Middle frontal gyrus (tissue), 1 donor: Measurements from ENCODE around the gene SYNDIG1L.

ENCODE experiments used
- DNase-seq: peaks from one replicate; pipeline ENCODE4 v3.0.0-alpha.2; 2015; ENCODE audit warnings: low spot score; ENCODE audit errors: extremely low spot score

The SYNDIG1L gene

DNA sequence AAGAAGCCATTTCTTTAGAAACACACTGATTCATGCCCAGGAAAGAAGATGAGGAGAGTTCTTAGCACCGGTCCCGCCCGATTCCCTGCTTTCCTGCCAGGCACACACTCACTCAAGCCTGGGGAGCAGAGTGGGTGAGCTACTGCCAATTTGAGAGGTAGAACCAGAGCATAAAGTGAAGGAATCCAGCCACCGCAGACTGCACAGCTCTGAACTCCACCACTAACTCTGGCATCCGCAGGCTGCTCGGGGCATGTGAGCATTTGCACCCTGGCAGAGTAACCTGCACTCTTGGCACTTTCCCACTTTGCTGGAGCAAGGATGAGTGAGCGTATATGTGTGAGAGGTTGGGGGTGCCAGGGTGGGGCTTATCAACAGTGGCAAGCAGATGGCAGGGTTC, 4.0 kb upstream of the SYNDIG1L start:
- DNase-seq = no peak

DNA sequence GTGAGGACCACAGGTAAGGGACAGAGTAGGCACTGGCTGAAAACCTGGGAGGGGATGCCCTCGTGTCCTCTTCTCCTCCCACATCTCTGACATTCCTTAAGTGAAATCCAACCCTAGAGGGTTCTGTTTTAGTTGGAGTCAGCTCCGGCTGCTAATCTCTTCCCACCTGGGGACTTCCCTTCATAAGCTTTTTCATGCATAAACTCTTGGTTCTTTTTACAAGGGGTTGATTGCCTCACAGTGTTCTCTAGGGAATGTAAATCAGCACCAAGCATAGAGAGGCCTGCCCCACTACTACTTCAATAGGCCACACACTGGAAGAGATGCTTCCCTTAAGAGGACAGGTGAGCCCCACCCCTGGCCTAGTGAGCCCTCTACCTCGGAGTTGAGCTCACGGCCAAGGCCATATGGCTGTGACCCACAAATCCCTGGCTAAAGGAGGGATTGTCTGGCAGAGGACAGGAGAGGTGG, 3.2 kb upstream of the SYNDIG1L start:
- DNase-seq = no peak

DNA sequence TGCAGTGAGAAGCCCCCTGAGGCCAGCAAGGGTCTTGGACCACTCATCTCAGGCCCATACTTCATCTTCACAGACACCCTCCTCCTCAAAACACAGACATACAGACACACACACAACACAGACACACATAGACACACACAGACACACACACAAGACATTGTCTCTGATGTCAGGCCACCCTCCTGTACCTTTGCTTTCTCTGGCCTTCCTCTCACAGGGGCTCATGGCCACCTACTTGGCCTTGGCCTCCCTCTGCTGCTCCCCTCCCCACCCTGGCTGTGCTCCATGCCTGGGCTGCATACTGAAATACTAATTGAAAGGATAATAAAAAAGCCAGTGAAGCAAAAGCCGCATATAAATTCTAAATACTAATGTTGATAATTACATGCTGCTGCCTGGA, 1.6 kb upstream of the SYNDIG1L start:
- DNase-seq = no peak

DNA sequence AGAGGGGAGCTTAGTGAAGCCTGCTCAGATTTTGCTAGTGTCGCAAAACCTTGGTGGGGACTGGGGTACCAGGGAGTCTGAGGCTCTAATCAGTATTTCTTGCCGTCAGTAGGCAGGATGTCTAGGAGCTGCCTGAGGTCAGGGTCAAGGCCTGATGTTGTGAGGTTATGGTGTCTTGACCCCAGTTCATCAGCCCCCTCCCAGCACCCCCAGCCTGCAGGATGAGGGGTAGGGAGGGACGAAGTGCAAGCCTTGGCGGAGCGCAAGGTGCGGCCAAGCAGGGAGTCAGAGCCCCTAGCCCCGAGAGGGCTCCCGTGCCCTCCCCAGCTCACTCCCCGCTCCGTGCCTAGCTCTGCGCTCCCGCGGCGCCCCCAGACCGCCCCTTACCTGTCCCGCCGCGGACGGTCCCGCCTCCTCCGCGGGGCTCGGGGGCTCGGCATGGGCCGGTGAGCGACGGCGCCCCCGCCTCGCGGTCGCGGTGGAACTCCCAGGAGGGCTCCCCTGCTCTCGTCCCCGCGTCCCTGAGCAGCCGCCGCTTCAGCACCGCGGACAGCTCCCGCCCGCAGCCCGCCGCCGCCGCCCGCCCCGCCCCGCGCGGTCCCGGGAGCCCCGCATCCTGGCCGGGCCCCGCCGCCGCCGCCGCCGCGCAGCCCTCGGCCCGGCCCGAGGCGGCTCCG, 347 bp downstream of the SYNDIG1L start:
- no peak for DNase-seq

DNA sequence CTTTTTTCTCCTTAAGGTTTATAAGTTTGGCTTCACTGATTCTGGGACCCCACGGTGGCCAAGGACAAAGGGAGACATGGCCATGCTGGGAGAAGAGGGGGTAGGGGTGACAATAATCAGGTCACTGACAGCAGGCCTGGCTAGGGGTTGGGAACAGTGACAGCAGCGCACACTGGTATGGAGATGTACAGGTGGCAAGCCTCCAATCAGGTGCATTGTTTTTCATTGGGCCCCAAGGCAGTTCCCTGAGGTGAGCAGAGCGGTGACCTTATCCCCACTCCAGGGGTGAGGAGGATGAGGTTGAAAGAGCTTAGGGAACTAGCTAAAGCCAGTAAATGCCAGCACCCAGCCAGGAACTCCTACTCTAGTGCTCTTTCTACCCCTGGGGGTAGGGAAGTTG, 1.4 kb downstream of the SYNDIG1L start:
- no peak for DNase-seq

DNA sequence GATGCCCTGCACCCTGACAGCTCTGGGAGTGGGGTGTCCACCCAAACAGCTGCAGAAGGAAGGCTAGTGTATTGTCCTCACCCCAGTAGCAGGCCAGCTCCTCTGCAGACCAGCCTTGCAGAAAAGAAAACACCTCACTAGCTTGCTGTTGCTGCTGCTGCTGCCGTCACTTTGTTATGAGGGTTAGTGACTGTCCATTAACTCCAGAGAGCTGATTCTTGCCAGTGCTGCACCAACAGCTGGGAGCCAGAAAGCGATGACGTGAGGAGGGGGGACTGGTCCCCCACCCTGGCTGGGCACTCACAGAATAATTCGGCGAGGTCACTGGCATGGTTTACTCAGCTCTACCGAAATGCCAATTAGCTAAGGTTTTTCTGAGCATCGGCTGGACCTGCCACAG, 2.8 kb downstream of the SYNDIG1L start:
- DNase-seq = no peak

DNA sequence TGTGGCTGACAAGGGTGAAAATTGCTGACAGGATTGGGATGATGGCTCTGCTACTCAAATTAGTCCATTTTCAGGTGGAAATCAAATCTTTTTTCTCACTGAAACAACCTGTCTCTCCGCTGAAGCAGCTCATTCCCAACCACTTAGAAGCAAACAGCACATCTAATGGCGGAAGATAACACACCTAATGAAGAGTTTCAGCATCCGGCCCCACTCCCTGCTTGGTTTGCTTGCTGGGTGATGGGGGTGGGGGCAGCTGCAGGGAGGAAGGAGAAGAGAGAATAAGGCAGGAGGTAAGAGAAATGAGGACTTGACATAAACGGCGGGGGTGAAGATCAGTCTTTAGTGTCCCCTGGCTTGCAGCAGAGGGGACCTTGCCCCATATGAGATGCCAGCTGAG, 4.0 kb downstream of the SYNDIG1L start:
- no peak for DNase-seq

DNA sequence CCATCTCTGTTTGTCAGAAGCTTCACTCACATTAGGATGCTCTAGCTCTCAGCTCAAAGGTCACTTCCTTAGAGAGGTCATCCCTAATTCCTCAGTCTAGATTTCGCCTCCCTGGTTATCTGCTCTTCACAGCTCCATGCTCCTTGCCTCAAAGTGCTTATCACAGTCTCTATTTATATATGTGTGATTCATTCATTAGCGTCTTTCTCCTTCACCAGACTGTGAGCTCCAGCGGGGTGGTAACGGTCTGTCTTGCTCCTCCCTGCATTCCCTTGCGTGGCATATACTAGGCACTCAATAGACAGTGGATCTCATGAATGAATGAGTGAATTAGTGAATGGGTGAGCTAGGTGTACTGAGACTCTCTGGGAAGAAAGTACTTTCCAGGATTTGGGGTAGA, 6.9 kb downstream of the SYNDIG1L start:
- no peak for DNase-seq

DNA sequence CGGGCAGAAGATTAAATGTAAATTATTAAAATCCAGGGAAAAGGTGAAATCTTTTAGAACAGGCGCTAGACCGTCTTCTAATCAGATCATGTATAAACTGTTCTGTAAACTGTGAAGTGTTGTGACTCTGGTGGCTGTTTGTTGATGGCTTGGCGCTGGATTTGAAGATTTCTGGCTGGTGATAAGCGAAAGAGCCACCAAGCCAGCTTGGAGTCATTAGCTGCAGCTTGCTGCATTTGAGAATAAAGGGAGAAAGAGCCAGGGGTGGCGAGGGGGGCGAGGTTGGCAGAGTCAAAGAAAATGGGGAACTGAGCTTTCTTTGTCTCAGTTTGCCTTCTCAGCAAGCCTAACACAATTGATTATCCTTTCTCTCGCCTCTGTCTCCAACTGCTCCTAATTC, 8.0 kb downstream of the SYNDIG1L start:
- DNase-seq = no peak

DNA sequence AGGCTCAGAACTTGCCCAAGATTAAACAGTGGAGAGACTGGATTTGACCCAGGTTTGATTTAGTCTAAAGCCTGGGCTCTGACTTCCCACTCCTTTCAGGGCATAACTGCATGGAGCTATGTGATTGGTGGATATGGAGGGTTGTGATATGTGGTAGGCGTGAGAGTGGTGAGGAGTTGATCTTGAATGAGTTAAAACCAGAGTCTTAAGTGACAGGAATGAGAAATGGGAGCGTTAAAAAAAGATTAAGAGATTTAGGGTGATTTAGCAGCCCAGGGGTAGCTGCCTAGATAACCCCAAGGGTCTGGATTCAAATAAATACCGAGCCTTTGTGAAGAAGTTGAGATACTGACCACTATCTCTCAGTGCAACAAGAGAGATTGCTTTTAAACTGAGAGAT, 8.4 kb downstream of the SYNDIG1L start:
- DNase-seq = no peak

DNA sequence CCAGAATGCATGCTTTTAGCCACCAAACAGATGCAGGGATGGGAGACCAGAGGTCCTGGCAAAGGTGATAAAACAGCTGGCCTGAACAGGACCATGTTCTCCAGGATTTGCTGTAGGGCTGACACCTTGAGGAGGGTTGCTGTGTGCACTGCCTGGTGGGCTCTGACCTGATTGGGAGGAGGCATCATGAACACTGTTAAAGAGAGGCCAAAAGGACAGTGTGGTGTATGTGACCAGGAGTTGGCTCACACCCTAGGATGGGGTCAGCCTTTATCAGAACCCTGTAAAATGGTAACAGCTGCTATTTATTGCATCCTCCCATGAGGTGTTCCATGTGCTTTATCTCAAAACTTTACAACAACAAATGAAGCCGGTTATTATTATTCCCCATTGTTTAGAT, 8.8 kb downstream of the SYNDIG1L start:
- no peak for DNase-seq

DNA sequence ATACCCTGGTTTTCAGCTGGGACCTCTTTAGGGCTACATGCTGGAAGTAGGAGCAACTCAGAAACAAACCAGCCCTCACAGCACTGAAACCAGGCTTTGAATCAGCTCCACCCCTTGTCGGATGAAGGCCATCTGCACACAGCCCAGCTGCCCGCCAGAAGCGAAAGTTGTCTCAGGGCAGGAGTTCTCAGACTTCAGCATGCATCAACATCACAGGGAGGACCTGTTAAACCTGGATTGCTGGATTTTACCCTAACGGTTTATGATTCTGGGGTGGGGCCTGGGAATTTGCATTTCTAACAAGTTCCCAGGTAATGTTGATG, 10.9 kb downstream of the SYNDIG1L start:
- no peak for DNase-seq

DNA sequence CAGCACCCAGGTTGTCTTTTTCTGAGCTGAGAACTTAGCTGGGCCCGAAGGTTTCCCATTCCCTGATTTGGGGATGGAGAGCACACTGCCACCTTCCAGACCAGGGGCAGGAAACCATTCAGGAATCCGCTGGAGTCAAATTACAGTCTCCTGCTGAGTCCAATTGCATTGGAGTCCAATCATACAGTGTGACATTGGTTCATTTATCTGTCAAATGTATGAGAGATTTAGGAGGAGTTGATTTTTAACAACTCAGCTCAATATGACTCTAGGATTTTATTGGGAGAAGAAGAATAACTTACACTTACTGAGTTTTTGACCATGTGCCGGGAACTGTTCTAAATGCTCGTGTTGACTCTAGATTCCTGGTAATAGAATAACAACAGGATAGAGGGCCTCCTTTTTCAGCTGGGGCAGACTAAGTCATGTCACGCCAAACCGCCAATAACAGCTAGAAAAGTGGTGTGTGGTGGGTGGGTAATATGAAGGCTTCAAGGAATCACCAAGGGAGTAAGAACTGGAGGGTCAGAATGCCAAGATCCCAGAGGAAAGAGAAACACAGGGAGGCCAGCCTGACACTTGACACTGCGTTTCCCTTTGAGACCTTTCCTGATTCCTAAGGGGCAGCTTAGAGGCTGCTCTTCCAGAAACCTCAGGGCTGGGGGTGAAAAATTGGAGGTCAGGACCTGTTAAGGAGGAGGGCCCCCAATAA, 11.5 kb downstream of the SYNDIG1L start:
- no peak for DNase-seq

DNA sequence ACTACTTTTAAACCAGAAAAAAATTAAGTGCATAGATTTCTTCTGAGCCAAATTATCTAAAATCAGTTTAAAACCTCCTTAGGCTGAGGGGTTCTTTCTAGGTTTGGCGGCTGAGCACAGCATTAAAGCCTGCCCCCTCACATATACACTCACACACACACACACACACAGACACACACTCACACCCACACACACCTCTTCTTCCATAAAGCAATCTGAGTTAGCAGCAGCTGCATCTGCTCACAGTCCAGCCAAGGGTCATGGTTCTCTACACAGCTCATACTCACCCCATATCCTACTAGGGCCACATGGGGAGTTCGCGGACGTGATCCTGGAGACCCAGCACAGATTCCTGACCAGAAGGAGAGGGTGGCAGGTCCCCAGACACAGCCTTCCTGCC, 12.4 kb downstream of the SYNDIG1L start:
- no peak for DNase-seq

DNA sequence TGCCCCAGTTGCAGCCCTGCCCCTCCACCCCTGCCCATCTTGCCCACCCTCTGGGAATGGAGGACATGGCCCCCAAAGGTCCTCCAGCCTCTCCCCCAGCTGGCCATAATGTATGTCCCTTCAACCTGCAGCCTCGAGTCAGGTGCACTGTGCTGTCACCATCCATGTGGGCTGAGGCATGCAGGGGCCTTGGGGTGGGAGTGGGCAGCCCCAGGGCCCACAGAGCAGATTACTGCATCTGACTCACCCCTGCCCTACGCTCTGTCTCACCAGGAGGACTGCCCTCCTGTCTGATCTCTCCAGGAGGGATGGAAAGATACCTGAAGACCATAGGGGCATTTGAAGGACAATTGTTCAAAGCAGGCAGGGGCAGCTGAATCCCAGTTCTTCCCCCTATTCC, 13.3 kb downstream of the SYNDIG1L start:
- no peak for DNase-seq

DNA sequence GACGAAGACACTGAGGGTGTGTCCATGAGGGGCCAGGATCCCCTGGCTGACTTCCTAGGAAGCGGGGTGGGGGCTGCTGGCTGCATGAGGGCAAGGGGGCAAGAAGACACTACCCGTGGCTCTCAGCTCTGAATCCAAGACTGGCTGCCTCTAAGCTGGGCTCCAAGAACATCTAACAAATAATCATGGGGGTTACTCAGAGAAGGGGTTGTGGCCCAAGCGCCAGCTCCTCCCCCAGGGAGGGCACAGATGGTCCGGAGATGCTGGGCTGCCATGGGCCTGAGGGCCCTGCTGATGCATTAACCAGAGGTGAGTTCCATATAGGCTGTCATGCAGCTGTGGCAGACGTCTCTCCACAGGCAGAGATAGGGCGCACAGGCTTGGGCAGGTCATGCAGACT, 14.3 kb downstream of the SYNDIG1L start:
- no peak for DNase-seq

DNA sequence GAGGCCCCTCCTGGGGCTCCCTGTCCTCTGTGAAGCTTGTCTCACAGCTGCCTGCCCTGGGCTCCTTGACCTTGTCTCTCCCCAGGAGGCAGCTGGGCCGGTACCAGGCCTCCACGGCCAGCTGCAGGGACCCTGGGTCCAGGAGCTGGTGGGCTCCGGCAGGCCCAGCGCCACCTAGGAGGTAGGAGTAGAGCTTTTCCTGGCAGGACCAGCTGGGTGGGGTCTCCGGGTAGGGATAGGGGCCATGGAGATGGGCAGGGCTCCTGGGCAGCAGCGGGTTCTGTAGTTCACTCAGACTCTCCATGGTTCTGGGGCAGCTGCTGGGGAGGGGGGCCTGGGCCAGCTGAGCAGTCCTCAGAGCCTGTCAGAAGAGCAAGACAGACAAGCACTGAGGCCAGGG, 16.6 kb downstream of the SYNDIG1L start:
- DNase-seq = no peak

DNA sequence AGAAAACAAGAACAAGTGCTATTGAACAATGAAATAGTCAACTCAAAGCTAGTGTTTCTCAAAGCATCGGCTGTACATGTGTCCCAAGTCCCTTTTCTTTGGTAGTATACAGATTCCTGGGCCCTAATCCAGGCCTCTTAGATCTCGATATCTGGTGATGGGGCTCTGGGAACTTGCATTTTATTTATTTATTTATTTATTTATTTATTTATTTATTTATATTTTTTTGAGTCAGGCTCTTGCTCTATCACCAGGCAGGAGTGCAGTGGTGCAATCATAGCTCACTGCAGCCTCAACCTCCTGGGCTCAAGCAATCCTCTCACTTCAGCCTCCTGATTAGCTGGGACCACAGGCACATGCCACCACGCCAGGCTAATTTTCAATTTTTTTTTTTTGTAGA, 17.1 kb downstream of the SYNDIG1L start:
- DNase-seq = no peak

DNA sequence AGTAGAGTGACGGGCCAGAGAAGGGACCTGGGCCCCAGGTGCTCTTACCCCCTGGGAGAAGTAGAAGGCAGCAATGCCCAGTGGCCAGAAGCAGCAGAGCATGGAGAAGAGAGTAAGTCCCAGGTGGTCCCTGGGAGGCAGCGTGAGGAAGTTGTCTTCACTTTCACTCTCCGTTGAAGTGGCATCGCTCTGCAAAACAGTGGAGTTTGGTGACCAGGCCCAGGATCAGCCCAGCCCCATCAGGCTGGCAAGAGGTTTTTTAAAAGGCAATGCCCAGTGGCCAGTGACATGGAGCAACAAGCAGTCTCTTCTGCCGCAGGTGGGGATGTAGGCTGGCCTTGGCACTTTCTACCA, 18.2 kb downstream of the SYNDIG1L start:
- DNase-seq = no peak

DNA sequence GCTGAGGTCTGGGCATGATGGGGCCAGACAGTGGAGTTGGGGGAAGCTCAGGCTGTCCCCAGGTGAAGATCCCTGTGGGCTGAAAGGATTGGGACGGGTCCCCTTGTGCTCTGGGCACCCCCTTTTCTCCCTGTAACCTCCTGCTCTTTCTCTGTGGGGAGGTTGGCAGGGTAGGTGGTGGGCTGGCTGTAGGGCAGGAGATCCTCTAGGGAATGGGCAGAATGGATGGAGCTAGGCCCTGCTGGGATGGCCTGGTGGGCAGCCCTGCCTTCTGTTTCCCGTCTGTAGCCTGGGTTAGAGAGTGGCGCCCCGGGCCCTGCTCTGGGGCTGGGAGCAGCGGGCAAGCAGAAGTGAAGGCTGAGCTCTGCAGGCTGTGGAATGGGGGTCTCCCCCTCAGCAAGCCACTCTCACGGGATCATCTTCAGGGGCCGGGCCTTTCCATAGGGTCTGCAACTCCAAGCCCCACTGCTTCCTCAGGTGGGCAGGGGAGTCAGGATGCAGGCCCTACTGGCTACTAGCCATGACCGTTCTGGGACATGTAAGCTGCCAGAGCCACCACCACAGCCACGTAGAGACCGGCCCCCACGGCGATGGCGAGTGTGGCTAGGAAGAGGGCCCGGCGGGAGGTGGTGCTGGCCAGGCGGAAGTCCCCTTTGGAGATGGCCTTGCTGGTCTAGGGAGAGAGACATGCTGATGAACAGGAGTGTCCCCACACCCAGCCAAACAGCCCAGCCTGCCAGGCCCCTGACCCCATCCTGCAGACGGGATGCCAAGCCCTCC, 18.8 kb downstream of the SYNDIG1L start:
- DNase-seq = no peak

DNA sequence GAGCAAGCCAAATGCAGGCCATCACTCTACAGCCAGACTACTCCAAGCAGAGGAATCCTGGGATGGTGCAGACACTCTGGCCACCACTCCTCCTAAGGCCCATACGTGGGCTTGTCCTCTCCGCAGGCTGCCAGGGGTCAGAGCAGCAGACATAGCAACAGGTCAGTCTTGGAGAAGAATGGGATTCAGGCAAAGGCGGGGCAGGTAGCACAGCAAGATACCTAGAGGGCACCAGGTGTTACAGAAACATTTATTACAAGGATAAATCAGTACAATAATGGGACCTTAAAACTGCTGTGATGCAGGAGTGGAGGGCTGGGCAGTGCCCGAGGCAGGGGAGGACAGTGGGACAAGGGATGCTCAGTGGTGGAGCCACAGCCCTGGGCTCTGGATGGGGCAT, 20.3 kb downstream of the SYNDIG1L start:
- DNase-seq = no peak

DNA sequence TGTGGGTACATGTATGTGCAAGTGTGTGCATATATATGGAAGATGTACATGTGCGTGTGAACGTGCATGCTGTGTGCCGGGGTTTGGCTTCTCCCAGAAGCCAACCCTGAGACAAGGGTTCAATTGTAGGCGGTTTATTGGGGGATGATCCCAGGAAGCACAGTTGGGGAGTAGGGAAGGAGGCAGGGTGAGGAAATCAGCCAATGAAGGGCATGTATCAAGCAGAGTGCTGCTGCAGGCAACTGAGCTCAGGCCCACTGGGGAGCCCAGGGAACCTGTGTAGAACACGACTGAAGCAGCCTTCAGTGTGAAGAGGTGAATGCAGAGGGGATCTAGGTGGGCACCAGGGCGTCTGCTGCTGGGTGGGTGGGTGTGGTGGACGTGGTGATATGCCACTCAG, 21.6 kb downstream of the SYNDIG1L start:
- DNase-seq = no peak
